HepG2 (cell line): ENCODE data around the gene DNM1L.

Source experiments
- ESRRA ChIP-seq: sonication (generic); formaldehyde crosslinking; IDR thresholded peaks from 2 replicates; pipeline ENCODE4 v1.5.1; 2020; ENCODE audit warnings: mild to moderate bottlenecking, low read depth, missing genetic modification reagents
- GABPA ChIP-seq, 2 experiments: IDR thresholded peaks; 2 replicates each; pipeline ENCODE4 v1.6.1; 2011 to 2016; ENCODE audit warnings: low read depth in 2 of 2, low read length in 1 of 2, missing biosample characterization in 1 of 2, missing genetic modification characterization in 1 of 2
- HOXD1 ChIP-seq: sonication (generic); formaldehyde crosslinking; IDR thresholded peaks from 2 replicates; pipeline ENCODE4 v1.5.0; 2020; ENCODE audit warnings: missing genetic modification reagents
- MAFG ChIP-seq: sonication (generic); formaldehyde crosslinking; IDR thresholded peaks from 2 replicates; pipeline ENCODE4 v1.5.1; 2020; ENCODE audit warnings: mild to moderate bottlenecking, missing genetic modification reagents
- PRPF4 ChIP-seq: fragments of 200-400 bp; formaldehyde crosslinking; IDR thresholded peaks from 2 replicates; pipeline ENCODE4 v1.6.1; 2016; ENCODE audit warnings: low read length, low read depth; ENCODE audit not compliant: poor library complexity, severe bottlenecking
- REST ChIP-seq, 2 experiments: IDR thresholded peaks; 2 replicates each; pipeline ENCODE4 v1.6.1; 2011 to 2012; ENCODE audit warnings: low read length in 2 of 2, borderline replicate concordance in 1 of 2, low read depth in 1 of 2, mild to moderate bottlenecking in 1 of 2, moderate library complexity in 1 of 2
- RFX5 ChIP-seq: IDR thresholded peaks from 2 replicates; pipeline ENCODE4 v1.6.1; 2011; ENCODE audit warnings: low read depth, low read length, improper control_type of control experiment
- YY1 ChIP-seq: IDR thresholded peaks from 2 replicates; pipeline ENCODE4 v1.6.1; 2011; ENCODE audit warnings: low read length, low read depth, moderate library complexity, mild to moderate bottlenecking; ENCODE audit not compliant: insufficient read depth, insufficient replicate concordance
- ZNF367 ChIP-seq: sonication (generic); formaldehyde crosslinking; IDR thresholded peaks from 2 replicates; pipeline ENCODE4 v1.4.0; 2020; ENCODE audit warnings: missing genetic modification reagents, borderline replicate concordance

DNA sequence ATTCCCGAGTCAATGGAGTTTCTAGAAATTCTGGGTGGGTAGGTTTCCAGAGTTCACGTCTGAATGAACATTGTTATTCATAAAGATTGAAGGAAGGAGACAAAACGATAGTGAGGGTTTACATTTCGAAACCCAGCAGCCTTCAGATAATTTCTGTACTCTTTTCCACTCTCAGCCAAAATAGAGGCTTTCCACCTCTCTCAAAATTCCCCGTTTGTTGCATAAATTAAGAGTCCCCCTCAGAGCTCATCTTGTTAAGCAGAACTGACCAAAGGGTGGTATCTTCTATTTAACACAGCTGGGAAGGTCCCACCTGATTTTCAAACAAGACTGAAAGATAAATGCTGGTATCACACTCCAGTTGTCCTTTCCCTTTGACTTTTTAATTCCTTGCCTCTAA, 98.1 kb downstream of the DNM1L start:
- no peak for TF ChIP-seq ESRRA (CRISPR knock-in tag)
- TF ChIP-seq MAFG = no peak
- no peak for TF ChIP-seq ZNF367 (CRISPR knock-in tag)
- TF ChIP-seq GABPA (IDR thresholded peaks at IDR 0.05; ENCODE audit: low read depth, low read length) = no peak
- no peak for TF ChIP-seq GABPA (CRISPR knock-in tag; IDR thresholded peaks at IDR 0.05; ENCODE audit: low read depth)
- TF ChIP-seq REST (IDR thresholded peaks at IDR 0.05; ENCODE audit: borderline replicate concordance in 1 of 2, low read depth in 1 of 2, low read length in 2 of 2) = no peak
- no peak for TF ChIP-seq YY1
- no peak for TF ChIP-seq HOXD1
- no peak for TF ChIP-seq RFX5
- TF ChIP-seq PRPF4 = no peak
